Breast epithelium (tissue), 3 donors: ENCODE results near the gene CTNNA3.

Experiments
- POLR2A ChIP-seq: fragments of 450-650 bp; IDR thresholded peaks from one replicate; pipeline ENCODE4 v1.6.1; 2016; ENCODE audit warnings: antibody characterized with exemption, mild to moderate bottlenecking, moderate library complexity
- POLR2AphosphoS5 ChIP-seq, 3 donors: sonication (generic); formaldehyde crosslinking; IDR thresholded peaks; one replicate each; pipeline ENCODE4 v1.6.1; 2017; ENCODE audit warnings: antibody characterized with exemption in 3 of 3
- TF ChIP-seq, protein P1 (sequence below), 3 donors: fragments of 450-650 bp; IDR thresholded peaks; one replicate each; pipeline ENCODE4 v1.5.1; 2016 to 2017; ENCODE audit warnings: antibody characterized with exemption in 3 of 3, mild to moderate bottlenecking in 3 of 3, moderate library complexity in 3 of 3

DNA sequence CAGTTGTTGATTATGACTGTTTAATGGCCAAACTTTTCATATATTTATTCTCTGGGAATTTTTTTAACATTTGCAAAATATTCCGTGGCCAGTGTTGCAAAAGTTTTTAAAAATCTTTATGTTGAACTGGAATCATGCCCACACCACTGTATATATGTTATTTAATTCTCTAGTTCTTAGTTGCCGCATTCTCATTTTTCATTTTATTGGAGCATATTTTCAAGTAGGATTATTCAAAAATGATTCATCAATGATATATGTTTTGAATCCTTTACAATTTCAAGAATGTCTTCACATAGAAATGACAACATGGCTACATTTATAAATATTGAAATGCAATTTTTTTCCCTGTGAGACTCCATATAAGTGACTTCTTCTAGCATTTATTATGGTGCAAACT, 958.8 kb downstream of the CTNNA3 start:
- TF ChIP-seq POLR2A (no peak), POLR2AphosphoS5 (IDR thresholded peaks at IDR 0.05) (no peak)
- TF ChIP-seq, protein P1, sequence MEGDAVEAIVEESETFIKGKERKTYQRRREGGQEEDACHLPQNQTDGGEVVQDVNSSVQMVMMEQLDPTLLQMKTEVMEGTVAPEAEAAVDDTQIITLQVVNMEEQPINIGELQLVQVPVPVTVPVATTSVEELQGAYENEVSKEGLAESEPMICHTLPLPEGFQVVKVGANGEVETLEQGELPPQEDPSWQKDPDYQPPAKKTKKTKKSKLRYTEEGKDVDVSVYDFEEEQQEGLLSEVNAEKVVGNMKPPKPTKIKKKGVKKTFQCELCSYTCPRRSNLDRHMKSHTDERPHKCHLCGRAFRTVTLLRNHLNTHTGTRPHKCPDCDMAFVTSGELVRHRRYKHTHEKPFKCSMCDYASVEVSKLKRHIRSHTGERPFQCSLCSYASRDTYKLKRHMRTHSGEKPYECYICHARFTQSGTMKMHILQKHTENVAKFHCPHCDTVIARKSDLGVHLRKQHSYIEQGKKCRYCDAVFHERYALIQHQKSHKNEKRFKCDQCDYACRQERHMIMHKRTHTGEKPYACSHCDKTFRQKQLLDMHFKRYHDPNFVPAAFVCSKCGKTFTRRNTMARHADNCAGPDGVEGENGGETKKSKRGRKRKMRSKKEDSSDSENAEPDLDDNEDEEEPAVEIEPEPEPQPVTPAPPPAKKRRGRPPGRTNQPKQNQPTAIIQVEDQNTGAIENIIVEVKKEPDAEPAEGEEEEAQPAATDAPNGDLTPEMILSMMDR (IDR thresholded peaks at IDR 0.05), result no peak
